SK-N-SH treated with all-trans-retinoic acid at 6 μM for 48 hours (cell line): Measurements from ENCODE around the gene HDGF.

Source experiments
- PPARA ChIP-seq: fragments of 250-450 bp; sonication (Bioruptor Pico); IDR thresholded peaks from 2 replicates; pipeline ENCODE4 v1.5.0; 2020; ENCODE audit warnings: mild to moderate bottlenecking, borderline replicate concordance
- ZFP30 ChIP-seq: fragments of 450-650 bp; formaldehyde crosslinking; IDR thresholded peaks from 2 replicates; pipeline ENCODE4 v1.5.0; 2022; ENCODE audit warnings: mild to moderate bottlenecking, moderate library complexity
- ZNF70 ChIP-seq: fragments of 450-650 bp; formaldehyde crosslinking; IDR thresholded peaks from 2 replicates; pipeline ENCODE4 v1.5.0; 2020; ENCODE audit warnings: mild to moderate bottlenecking, moderate library complexity
- ZNF8 ChIP-seq: fragments of 450-650 bp; formaldehyde crosslinking; IDR thresholded peaks from 2 replicates; pipeline ENCODE4 v1.5.0; 2020; ENCODE audit warnings: mild to moderate bottlenecking, moderate library complexity
- TF ChIP-seq, protein P1 (sequence below): fragments of 250-450 bp; sonication (Bioruptor Pico); IDR thresholded peaks from 2 replicates; pipeline ENCODE4 v1.5.1; 2020; ENCODE audit warnings: low read depth, mild to moderate bottlenecking, moderate library complexity
- TF ChIP-seq, protein P2 (sequence below): fragments of 250-450 bp; sonication (Bioruptor Pico); IDR thresholded peaks from 2 replicates; pipeline ENCODE4 v1.8.0; 2020; ENCODE audit warnings: mild to moderate bottlenecking, moderate library complexity, borderline replicate concordance

DNA sequence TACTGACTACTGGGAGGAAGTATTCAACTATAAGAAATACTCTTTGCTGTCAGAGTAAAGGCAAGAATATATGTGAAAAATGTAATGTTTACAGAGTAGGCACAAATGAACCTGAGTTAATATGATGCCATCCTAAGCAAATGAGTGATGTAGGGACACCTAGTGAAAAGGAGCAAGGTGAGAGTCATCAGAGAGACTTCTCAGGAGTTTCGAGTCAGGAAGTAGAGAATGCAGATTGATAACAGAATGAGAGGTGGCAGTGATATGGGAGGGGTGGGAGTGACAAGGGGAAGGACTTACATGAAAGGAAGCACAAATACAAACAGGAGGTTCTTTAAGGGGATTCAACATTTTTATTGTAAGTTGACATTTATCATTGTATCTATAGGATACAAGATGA is 26.1 kb upstream of the HDGF start:
- TF ChIP-seq PPARA (no peak), ZFP30 (CRISPR knock-in tag) (no peak), ZNF8 (no peak), ZNF70 (CRISPR knock-in tag) (no peak)
- TF ChIP-seq, protein P1, sequence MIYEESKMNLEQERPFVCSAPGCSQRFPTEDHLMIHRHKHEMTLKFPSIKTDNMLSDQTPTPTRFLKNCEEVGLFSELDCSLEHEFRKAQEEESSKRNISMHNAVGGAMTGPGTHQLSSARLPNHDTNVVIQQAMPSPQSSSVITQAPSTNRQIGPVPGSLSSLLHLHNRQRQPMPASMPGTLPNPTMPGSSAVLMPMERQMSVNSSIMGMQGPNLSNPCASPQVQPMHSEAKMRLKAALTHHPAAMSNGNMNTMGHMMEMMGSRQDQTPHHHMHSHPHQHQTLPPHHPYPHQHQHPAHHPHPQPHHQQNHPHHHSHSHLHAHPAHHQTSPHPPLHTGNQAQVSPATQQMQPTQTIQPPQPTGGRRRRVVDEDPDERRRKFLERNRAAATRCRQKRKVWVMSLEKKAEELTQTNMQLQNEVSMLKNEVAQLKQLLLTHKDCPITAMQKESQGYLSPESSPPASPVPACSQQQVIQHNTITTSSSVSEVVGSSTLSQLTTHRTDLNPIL (CRISPR knock-in tag) = no peak
- TF ChIP-seq, protein P2, sequence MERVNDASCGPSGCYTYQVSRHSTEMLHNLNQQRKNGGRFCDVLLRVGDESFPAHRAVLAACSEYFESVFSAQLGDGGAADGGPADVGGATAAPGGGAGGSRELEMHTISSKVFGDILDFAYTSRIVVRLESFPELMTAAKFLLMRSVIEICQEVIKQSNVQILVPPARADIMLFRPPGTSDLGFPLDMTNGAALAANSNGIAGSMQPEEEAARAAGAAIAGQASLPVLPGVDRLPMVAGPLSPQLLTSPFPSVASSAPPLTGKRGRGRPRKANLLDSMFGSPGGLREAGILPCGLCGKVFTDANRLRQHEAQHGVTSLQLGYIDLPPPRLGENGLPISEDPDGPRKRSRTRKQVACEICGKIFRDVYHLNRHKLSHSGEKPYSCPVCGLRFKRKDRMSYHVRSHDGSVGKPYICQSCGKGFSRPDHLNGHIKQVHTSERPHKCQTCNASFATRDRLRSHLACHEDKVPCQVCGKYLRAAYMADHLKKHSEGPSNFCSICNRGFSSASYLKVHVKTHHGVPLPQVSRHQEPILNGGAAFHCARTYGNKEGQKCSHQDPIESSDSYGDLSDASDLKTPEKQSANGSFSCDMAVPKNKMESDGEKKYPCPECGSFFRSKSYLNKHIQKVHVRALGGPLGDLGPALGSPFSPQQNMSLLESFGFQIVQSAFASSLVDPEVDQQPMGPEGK (CRISPR knock-in tag) = no peak
